ACC112 (cell line): Measurements from ENCODE around the gene NFIL3.

Experiments used
- H2AFZ ChIP-seq: fragments of 200-600 bp; sonication (generic); one replicate; pipeline ENCODE4 v1.6.0; 2017; ENCODE audit warnings: antibody characterized with exemption, low read length; ENCODE audit not compliant: unreplicated experiment
- H3K27ac ChIP-seq: fragments of 200-600 bp; sonication (generic); 2 replicates; pipeline ENCODE4 v1.5.1; 2014; ENCODE audit warnings: low read depth, mild to moderate bottlenecking, antibody characterized with exemption, low read length, moderate library complexity
- H3K27me3 ChIP-seq: fragments of 200-600 bp; sonication (generic); 2 replicates; pipeline ENCODE4 v1.6.1; 2014; ENCODE audit warnings: mild to moderate bottlenecking, antibody characterized with exemption, low read length, moderate library complexity, mixed read lengths; ENCODE audit not compliant: insufficient read depth
- H3K36me3 ChIP-seq: fragments of 200-600 bp; sonication (generic); 2 replicates; pipeline ENCODE4 v1.6.1; 2016; ENCODE audit warnings: mild to moderate bottlenecking, antibody characterized with exemption, low read length, moderate library complexity, mixed read lengths; ENCODE audit not compliant: insufficient read depth
- H3K4me1 ChIP-seq: fragments of 200-600 bp; sonication (generic); one replicate; pipeline ENCODE4 v1.6.1; 2016; ENCODE audit warnings: low read length, mixed read lengths; ENCODE audit not compliant: insufficient read depth, unreplicated experiment, control insufficient read depth
- H3K4me3 ChIP-seq: fragments of 200-600 bp; sonication (generic); 2 replicates; pipeline ENCODE4 v1.5.1; 2014; ENCODE audit warnings: mild to moderate bottlenecking, low read depth, low read length
- H3K79me2 ChIP-seq: fragments of 200-600 bp; sonication (generic); one replicate; pipeline ENCODE4 v1.6.0; 2016; ENCODE audit warnings: low read length; ENCODE audit not compliant: control insufficient read depth, unreplicated experiment, insufficient read depth

Gene NFIL3

GRCh38 chr9:91411096-91411771 is 12.4 kb downstream of the NFIL3 start:
- Histone ChIP-seq H3K27me3 (no peaks in the 10 kb centered on the region), H3K27ac (peak overlapping the region; percentile 49), H3K79me2 (peaks cover 65% of the 10 kb centered on the region)

GRCh38 chr9:91410161-91410560 is 13.5 kb downstream of the NFIL3 start:
- no peaks in the 10 kb centered on the region for H3K27me3 ChIP-seq
- H3K36me3 ChIP-seq, result peaks cover 19% of the 10 kb centered on the region
- H3K4me3 ChIP-seq, result no peak overlapping the region
- no peak overlapping the region for H2AFZ ChIP-seq
- H3K27ac ChIP-seq, result peak overlapping the region; percentile 49; the same call in 1 of the 2 replicates
- H3K79me2 ChIP-seq, result peaks cover 55% of the 10 kb centered on the region
- H3K4me1 ChIP-seq, result peaks cover 33% of the 10 kb centered on the region

More at GRCh38 chr9:91411096-91411771, 12.4 kb downstream of the NFIL3 start:
- Histone ChIP-seq H3K4me1 (peaks cover 37% of the 10 kb centered on the region), H3K4me3 (no peak overlapping the region), H2AFZ (no peak overlapping the region), H3K36me3 (peaks cover 19% of the 10 kb centered on the region)

- no peak overlapping the region for H3K4me3 ChIP-seq
- peaks cover 33% of the 10 kb centered on the region for H3K4me1 ChIP-seq
- H2AFZ ChIP-seq, result no peak overlapping the region
- no peaks in the 10 kb centered on the region for H3K27me3 ChIP-seq
- peaks cover 38% of the 10 kb centered on the region for H3K79me2 ChIP-seq
- peak overlapping the region; percentile 48 for H3K27ac ChIP-seq
- peaks cover 19% of the 10 kb centered on the region for H3K36me3 ChIP-seq
These were observed 15.2 kb downstream of the NFIL3 start for GRCh38 chr9:91408475-91408874.

GRCh38 chr9:91407580-91408318 is 15.9 kb downstream of the NFIL3 start:
- no peak overlapping the region for H3K4me3 ChIP-seq
- H3K4me1 ChIP-seq, result peaks cover 29% of the 10 kb centered on the region
- H3K27me3 ChIP-seq, result no peaks in the 10 kb centered on the region
- H3K27ac ChIP-seq, result peak overlapping the region; percentile 48
- peaks cover 31% of the 10 kb centered on the region for H3K79me2 ChIP-seq
- H2AFZ ChIP-seq, result no peak overlapping the region
- peaks cover 19% of the 10 kb centered on the region for H3K36me3 ChIP-seq

- Histone ChIP-seq H3K4me1 (peaks cover 18% of the 10 kb centered on the region), H2AFZ (no peak overlapping the region), H3K79me2 (peaks cover 20% of the 10 kb centered on the region), H3K36me3 (peaks cover 16% of the 10 kb centered on the region), H3K4me3 (no peak overlapping the region), H3K27ac (no peak overlapping the region), H3K27me3 (no peaks in the 10 kb centered on the region)
These were observed 18.1 kb downstream of the NFIL3 start for GRCh38 chr9:91405343-91406077.

GRCh38 chr9:91403665-91404543 is 19.7 kb downstream of the NFIL3 start:
- no peaks in the 10 kb centered on the region for H3K36me3 ChIP-seq
- no peaks in the 10 kb centered on the region for H3K27me3 ChIP-seq
- H3K4me1 ChIP-seq, result peaks cover 11% of the 10 kb centered on the region
- no peak overlapping the region for H2AFZ ChIP-seq
- no peak overlapping the region for H3K4me3 ChIP-seq
- peaks cover 4% of the 10 kb centered on the region for H3K79me2 ChIP-seq
- no peak overlapping the region for H3K27ac ChIP-seq

- peaks cover 22% of the 10 kb centered on the region for H3K4me1 ChIP-seq
- no peak overlapping the region for H2AFZ ChIP-seq
- no peaks in the 10 kb centered on the region for H3K27me3 ChIP-seq
- H3K27ac ChIP-seq, result no peak overlapping the region
- H3K79me2 ChIP-seq, result no peaks in the 10 kb centered on the region
- H3K4me3 ChIP-seq, result no peak overlapping the region
- H3K36me3 ChIP-seq, result no peaks in the 10 kb centered on the region
These were observed 24.7 kb downstream of the NFIL3 start for GRCh38 chr9:91398926-91399325.

- Histone ChIP-seq H2AFZ (peak overlapping the region; percentile 51), H3K27me3 (no peaks in the 10 kb centered on the region), H3K4me1 (peaks cover 31% of the 10 kb centered on the region), H3K27ac (peak overlapping the region; percentile 72), H3K36me3 (no peaks in the 10 kb centered on the region), H3K79me2 (no peaks in the 10 kb centered on the region), H3K4me3 (peak overlapping the region; percentile 31; the same call in 1 of the 2 replicates)
These were observed 27.8 kb downstream of the NFIL3 start for GRCh38 chr9:91395553-91396471.

- H3K4me3 ChIP-seq, result 0 out of 2 replicates have a peak overlapping the region, but pooled peaks have one; percentile 31
- H2AFZ ChIP-seq, result no peak overlapping the region
- no peaks in the 10 kb centered on the region for H3K36me3 ChIP-seq
- peak overlapping the region; percentile 72 for H3K27ac ChIP-seq
- peaks cover 31% of the 10 kb centered on the region for H3K4me1 ChIP-seq
- no peaks in the 10 kb centered on the region for H3K79me2 ChIP-seq
- no peaks in the 10 kb centered on the region for H3K27me3 ChIP-seq
These were observed 28.5 kb downstream of the NFIL3 start for GRCh38 chr9:91395106-91395552.
